GM19452 (cell line): ENCODE results near the gene CENPK.
A peak's percentile ranks its signal among the peaks of the same experiment; 100 is the strongest.
"Not testable (repeated sequence)": the region's sequence is repeated elsewhere in the genome, so short reads cannot be mapped to it uniquely, and the experiment has no call there.

Source experiments
- ATAC-seq: cut with Tn5 transposase; IDR thresholded peaks from one replicate; pipeline ENCODE4 v1.9.1; 2021; ENCODE audit not compliant: unreplicated experiment

Gene CENPK

GRCh38 chr5:65508978-65509377, 54.0 kb downstream of the CENPK start:
- ATAC-seq: no peak

GRCh38 chr5:65506961-65507360, 56.0 kb downstream of the CENPK start:
- ATAC-seq: no peak

- no peak for ATAC-seq
These were observed 73.8 kb downstream of the CENPK start for GRCh38 chr5:65489119-65489518.

- ATAC-seq: not testable (repeated sequence)
These were observed 74.8 kb downstream of the CENPK start for GRCh38 chr5:65488038-65488687.

GRCh38 chr5:65486803-65487202, 76.2 kb downstream of the CENPK start:
- not testable (repeated sequence) for ATAC-seq

- no peak for ATAC-seq
These were observed 77.6 kb downstream of the CENPK start for GRCh38 chr5:65485405-65485804.

- peak; percentile 64 for ATAC-seq
These were observed 79.2 kb downstream of the CENPK start for GRCh38 chr5:65483546-65484346.

GRCh38 chr5:65482736-65483545, 80.0 kb downstream of the CENPK start:
- ATAC-seq: no peak

- no peak for ATAC-seq
These were observed 80.7 kb downstream of the CENPK start for GRCh38 chr5:65482296-65482735.

- ATAC-seq: peak; percentile 80
These were observed 81.2 kb downstream of the CENPK start, which contains the start of gene ADAMTS6 for GRCh38 chr5:65481635-65482295. Gene ADAMTS6, minus strand, starts transcription at chr5:65481920. Its CDS starts 8,247 bp downstream, at chr5:65473673.

GRCh38 chr5:65481171-65481581, 81.8 kb downstream of the CENPK start:
- ATAC-seq: no peak

- no peak for ATAC-seq
These were observed 82.6 kb downstream of the CENPK start for GRCh38 chr5:65480306-65480865.

GRCh38 chr5:65479527-65479926, 83.4 kb downstream of the CENPK start:
- no peak for ATAC-seq

GRCh38 chr5:65478336-65478735, 84.6 kb downstream of the CENPK start:
- no peak for ATAC-seq

GRCh38 chr5:65475895-65476294, 87.1 kb downstream of the CENPK start:
- no peak for ATAC-seq

- no peak for ATAC-seq
These were observed 87.6 kb downstream of the CENPK start for GRCh38 chr5:65475336-65475735.

GRCh38 chr5:65474130-65474711, 88.7 kb downstream of the CENPK start:
- no peak for ATAC-seq

GRCh38 chr5:65468633-65469032, 94.3 kb downstream of the CENPK start:
- ATAC-seq: no peak
